Activated CD4-positive, alpha-beta T cell treated with anti-CD3 and anti-CD28 coated beads, Interleukin-2, amount 10 ng/mL, durations not matched to agents 24 days and 14 days (primary cell): ENCODE results near the gene ECE1. TPM values are rescaled to one million over a fixed set of nuclear protein-coding genes. Genes with fewer than 3 reads are reported as not detected.

Source experiments
- DNase-seq: peaks from one replicate; pipeline ENCODE4 v3.0.0; 2022
- H3K27ac Mint-ChIP-seq: one replicate; pipeline ENCODE4 v1.8.0; 2022; ENCODE audit warnings: mild to moderate bottlenecking, mixed read lengths
- H3K27me3 Mint-ChIP-seq: one replicate; pipeline ENCODE4 v1.8.0; 2022; ENCODE audit warnings: mixed read lengths
- H3K36me3 Mint-ChIP-seq: one replicate; pipeline ENCODE4 v1.8.0; 2022; ENCODE audit warnings: low read depth, mild to moderate bottlenecking, mixed read lengths
- H3K4me1 Mint-ChIP-seq: one replicate; pipeline ENCODE4 v1.8.0; 2021; ENCODE audit warnings: mixed read lengths
- H3K4me3 Mint-ChIP-seq: one replicate; pipeline ENCODE4 v1.8.0; 2022; ENCODE audit warnings: mild to moderate bottlenecking, moderate library complexity, mixed read lengths
- H3K9me3 Mint-ChIP-seq: one replicate; pipeline ENCODE4 v1.8.0; 2021; ENCODE audit warnings: mixed read lengths
- intact Hi-C: fragments of 100-400 bp; cut with micrococcal nuclease; formaldehyde crosslinking; loops from one replicate; pipeline ENCODE4 v1.15.1; 2023
- total RNA-seq: library from RNA; stranded (reverse); gene quantifications from 2 replicates; pipeline ENCODE4 v1.2.3, GENCODE V29; 2022

ECE1 gene
- 133 and 134 TPM in 2 replicates for total RNA-seq

DNA sequence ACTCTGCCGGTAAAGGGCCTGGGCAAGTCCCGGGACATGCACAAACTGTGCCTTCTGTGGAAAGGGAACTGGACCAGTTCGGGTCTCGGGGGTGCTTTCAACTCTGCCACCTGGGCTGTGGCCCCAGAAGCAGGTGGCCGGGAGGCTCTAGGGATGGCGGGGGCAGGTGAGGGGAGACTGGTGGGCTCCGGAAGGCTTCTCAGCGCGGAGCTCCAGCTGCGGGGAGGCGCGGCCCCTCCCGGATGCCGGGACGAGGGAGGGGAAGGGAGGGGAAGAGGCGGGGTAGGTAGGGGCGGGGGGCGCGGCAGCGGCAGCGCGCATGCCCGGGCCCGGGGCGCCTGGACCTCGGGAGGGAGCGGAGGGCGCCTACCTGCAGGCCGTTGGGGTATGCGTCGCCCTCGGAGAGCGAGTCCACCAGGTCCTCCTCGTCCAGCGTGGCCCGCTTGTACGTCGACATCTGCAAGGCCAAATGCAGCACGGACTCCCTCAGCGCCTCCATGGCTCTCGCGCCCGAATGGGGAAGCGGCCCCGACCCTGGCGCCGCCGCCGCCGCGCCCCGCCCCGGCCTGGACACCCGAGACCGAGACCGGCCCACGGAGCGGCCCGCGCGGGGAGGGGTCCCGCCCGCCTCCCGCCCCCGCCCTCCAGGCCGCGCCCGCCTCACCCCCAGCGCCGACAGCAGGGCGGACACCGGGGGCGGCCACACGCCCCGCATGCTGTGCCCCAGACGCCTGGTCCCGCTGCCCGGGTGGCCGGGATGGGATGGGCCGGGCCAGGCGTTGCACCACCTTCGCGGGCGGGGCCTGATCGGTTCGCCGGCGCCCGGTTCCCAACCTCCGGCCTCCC, at the start of gene ECE1:
ECE1 (minus strand) TSS at position 764 of the 846 bp plus-strand sequence; CDS start at position 715, 49 bp downstream.
- H3K36me3 Mint-ChIP-seq: peaks cover 17% of the 10 kb centered on the region
- no peaks in the 10 kb centered on the region for H3K9me3 Mint-ChIP-seq
- H3K27ac Mint-ChIP-seq: peak within 1 kb of the TSS; percentile 85
- H3K27me3 Mint-ChIP-seq: no peaks in the 10 kb centered on the region
- H3K4me3 Mint-ChIP-seq: peak within 1 kb of the TSS; percentile 90
- DNase-seq: peak; percentile 86
- peaks cover 54% of the 10 kb centered on the region for H3K4me1 Mint-ChIP-seq
- intact Hi-C loops: loop anchor here (10.0 kb wide), 3 partner anchors 495 to 735 kb away; partner anchors contain the start of genes SH2D5 and USP48

DNA sequence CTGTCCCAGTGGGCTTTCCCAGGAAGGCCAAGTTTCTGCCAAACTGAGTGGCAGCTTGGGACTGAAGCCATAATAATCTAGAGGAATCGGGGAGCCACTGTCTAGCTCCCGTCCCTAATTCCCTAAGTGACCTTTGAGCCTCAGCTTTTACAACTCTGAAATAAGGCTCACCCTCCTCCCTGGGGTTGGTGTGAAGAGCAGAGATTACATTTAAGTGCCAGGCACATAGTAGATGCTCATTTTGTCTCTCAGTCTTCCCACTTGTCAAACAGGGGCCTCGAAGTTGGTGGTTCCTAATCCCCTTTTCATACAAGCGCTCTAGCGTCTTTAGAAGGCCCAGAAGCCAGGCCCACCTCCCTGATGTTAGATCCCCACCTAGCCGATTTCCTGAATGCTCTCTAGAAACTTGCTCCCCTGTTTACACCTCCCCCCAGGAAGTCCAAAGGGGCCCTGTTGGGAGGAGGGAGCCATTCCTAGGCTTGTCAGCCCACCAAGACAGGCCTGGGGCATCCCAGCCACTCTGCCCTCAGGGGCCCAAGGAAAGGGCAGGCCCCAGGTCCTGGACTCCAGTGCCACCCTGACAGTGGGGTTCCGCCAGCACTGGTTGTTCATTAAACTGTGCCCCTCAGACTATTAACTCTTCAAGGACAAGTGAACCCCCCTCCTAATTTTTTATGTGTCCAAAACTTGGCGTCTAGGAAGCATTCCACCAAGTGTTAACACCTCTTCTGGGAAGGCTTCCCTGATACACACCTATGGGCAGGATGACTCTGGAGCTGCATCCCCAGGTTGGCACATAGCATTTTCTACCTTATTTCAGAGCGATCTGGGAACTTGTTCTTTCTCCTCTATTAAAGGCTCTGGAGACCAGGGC, 49.3 kb upstream of the ECE1 start:
- Mint-ChIP-seq H3K9me3 (no peaks in the 10 kb centered on the region), H3K27me3 (no peaks in the 10 kb centered on the region), H3K36me3 (peaks cover 30% of the 10 kb centered on the region), H3K4me3 (no peak overlapping the region), H3K27ac (peak overlapping the region; percentile 21), H3K4me1 (peaks cover 85% of the 10 kb centered on the region)
- intact Hi-C loops: loop anchor here (10.0 kb wide), 2 partner anchors 405 to 555 kb away; partner anchors contain the start of gene HP1BP3
- no peak for DNase-seq

DNA sequence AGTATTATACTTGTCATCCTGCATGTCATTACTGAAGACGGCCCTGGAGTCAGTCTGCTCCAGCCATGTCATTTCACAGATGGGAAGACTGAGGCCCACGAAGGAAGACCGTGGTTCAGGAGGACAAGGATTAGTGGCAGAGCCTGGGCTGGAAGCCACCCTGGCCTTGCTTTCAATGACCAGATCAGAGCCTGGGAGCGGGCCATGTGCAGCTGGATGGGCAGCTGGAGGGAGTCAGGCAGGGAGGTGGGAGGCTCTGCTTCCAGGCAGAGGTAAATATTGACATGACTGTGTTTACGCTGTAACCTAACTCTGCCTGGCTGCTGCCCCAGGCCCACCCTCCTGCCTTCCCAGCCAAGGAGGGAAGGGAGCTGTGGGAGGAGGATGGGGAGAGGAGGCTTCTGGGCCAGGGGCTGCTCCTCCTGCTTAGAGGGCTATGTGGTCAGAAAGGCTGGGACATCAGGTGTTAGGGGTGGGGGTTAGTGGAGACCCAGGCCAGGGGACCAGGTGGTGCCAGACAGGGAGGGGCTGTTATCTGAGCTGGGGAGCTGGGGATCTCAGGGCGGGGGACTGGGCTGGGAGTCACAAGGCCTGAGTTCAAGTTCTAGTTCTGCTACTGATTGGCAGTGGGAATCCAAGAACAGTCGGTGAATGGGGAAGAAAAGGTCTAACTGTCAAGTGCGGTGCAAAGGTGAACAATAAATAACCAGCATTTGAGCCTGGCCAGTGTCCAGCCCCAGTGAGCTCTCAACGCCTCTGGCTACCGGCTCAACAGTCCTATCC, 48.5 kb upstream of the ECE1 start:
- intact Hi-C loops: no loop called here
- H3K27me3 Mint-ChIP-seq: no peaks in the 10 kb centered on the region
- H3K27ac Mint-ChIP-seq: peak overlapping the region; percentile 68
- peaks cover 30% of the 10 kb centered on the region for H3K36me3 Mint-ChIP-seq
- H3K4me1 Mint-ChIP-seq: peaks cover 89% of the 10 kb centered on the region
- no peak overlapping the region for H3K4me3 Mint-ChIP-seq
- H3K9me3 Mint-ChIP-seq: no peaks in the 10 kb centered on the region
- DNase-seq: no peak

DNA sequence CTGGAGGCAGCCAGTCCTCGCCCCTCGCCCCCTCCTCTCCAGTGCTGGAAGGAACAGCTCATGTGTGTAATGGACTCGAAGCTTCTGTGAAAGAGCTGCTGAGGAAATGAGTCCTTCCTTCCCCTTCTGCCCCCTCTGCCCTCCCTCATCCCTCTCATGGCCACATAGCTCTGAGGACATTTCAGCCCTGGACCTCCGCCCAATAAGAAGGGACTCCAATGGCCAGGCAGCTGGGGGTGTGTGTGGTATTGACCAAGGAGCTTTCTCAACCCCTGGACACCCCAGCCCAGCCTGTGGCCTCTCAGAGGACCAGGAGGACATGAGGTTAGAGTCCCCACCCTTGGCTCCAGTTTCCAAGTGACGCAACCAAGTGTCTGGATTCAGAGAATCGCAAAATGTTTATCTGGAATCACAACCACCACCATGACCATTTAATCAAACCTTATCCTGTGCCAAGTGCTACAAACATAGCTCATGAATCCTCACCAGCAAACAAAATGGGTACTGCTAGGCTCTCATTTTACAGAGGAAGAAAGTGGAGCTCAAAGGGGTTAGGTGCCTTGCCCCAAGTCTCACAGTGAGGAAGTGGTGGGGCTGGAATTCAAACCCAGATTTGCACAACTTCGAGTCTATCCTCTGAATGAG, 47.8 kb upstream of the ECE1 start:
- no peaks in the 10 kb centered on the region for H3K9me3 Mint-ChIP-seq
- peaks cover 86% of the 10 kb centered on the region for H3K4me1 Mint-ChIP-seq
- peak overlapping the region; percentile 68 for H3K27ac Mint-ChIP-seq
- intact Hi-C loops: no loop called here
- no peak for DNase-seq
- H3K27me3 Mint-ChIP-seq: no peaks in the 10 kb centered on the region
- H3K4me3 Mint-ChIP-seq: peak overlapping the region; percentile 10
- H3K36me3 Mint-ChIP-seq: peaks cover 28% of the 10 kb centered on the region

- Mint-ChIP-seq H3K4me3 (no peak overlapping the region), H3K4me1 (peaks cover 84% of the 10 kb centered on the region), H3K36me3 (peaks cover 28% of the 10 kb centered on the region), H3K9me3 (no peaks in the 10 kb centered on the region), H3K27ac (peak overlapping the region; percentile 68), H3K27me3 (no peaks in the 10 kb centered on the region)
- no peak for DNase-seq
- intact Hi-C loops: no loop called here
These were observed 47.2 kb upstream of the ECE1 start for GRCh38 chr1:21337454-21337927.

DNA sequence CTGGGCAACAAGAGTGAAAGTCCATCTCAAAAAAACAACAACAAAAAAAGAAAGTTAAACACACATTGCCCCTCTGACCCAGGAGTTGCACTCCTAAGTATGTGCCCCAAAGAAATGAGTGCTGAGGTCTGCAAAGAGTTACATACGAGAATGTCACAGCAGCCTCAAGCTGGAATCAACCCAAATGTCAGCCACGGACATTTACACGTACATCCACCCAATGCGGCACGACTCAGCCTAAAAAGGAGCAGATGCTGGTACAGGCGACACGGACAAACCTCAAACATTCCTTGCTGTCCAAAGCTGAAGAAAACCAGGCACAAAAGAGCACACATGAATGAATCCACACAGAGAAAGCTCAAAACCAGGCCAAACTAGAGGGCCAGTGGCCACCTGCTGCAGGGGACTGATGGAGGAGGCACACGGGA, 46.8 kb upstream of the ECE1 start:
- H3K27ac Mint-ChIP-seq: peak overlapping the region; percentile 7
- H3K27me3 Mint-ChIP-seq: no peaks in the 10 kb centered on the region
- H3K4me3 Mint-ChIP-seq: no peak overlapping the region
- H3K4me1 Mint-ChIP-seq: peaks cover 83% of the 10 kb centered on the region
- no peak for DNase-seq
- H3K9me3 Mint-ChIP-seq: no peaks in the 10 kb centered on the region
- intact Hi-C loops: no loop called here
- peaks cover 28% of the 10 kb centered on the region for H3K36me3 Mint-ChIP-seq

- peak overlapping the region; percentile 96 for H3K27ac Mint-ChIP-seq
- no peak for DNase-seq
- peak overlapping the region; percentile 80 for H3K4me3 Mint-ChIP-seq
- intact Hi-C loops: loop anchor here (2.0 kb wide), 2 partner anchors 41 to 81 kb away; no protein-coding TSS in a partner anchor
- no peaks in the 10 kb centered on the region for H3K9me3 Mint-ChIP-seq
- peaks cover 79% of the 10 kb centered on the region for H3K4me1 Mint-ChIP-seq
- H3K27me3 Mint-ChIP-seq: no peaks in the 10 kb centered on the region
- H3K36me3 Mint-ChIP-seq: peaks cover 26% of the 10 kb centered on the region
These were observed 45.5 kb upstream of the ECE1 start for GRCh38 chr1:21335750-21336224.

DNA sequence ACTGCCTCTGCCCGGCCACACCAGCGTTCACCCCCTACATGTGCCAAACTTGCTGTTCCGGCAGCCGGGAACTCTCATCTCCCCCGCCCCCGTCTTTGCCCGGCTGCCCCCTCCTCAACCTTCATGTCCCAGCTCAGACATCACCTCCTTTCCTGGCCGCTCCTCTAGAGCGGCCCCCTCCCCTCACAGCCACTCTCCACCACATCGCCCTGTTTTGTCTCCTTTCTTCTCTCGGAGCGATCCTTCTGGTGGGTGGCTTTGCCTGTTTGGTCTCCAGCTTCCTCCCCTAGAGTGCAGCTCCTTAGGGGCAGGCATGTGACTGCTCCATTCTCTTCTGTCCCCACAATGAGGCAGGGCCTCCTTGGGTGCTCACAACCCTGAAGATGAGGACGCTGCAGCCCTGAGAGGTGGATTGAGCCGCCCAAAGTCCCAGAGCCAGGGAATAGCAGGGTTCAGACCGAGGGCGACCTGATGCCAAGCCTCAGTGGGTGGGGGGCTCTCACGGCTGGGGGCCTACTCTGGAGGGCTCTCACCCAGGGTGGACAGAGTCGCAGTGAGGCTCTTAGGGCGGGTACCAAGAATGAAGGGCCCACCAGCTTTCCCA, 44.9 kb upstream of the ECE1 start:
- Mint-ChIP-seq H3K36me3 (peaks cover 28% of the 10 kb centered on the region), H3K27ac (peak overlapping the region; percentile 96), H3K27me3 (no peaks in the 10 kb centered on the region), H3K4me3 (peak overlapping the region; percentile 80), H3K4me1 (peaks cover 81% of the 10 kb centered on the region), H3K9me3 (no peaks in the 10 kb centered on the region)
- intact Hi-C loops: loop anchor here (2.0 kb wide), 2 partner anchors 40 to 80 kb away; no protein-coding TSS in a partner anchor
- no peak for DNase-seq

DNA sequence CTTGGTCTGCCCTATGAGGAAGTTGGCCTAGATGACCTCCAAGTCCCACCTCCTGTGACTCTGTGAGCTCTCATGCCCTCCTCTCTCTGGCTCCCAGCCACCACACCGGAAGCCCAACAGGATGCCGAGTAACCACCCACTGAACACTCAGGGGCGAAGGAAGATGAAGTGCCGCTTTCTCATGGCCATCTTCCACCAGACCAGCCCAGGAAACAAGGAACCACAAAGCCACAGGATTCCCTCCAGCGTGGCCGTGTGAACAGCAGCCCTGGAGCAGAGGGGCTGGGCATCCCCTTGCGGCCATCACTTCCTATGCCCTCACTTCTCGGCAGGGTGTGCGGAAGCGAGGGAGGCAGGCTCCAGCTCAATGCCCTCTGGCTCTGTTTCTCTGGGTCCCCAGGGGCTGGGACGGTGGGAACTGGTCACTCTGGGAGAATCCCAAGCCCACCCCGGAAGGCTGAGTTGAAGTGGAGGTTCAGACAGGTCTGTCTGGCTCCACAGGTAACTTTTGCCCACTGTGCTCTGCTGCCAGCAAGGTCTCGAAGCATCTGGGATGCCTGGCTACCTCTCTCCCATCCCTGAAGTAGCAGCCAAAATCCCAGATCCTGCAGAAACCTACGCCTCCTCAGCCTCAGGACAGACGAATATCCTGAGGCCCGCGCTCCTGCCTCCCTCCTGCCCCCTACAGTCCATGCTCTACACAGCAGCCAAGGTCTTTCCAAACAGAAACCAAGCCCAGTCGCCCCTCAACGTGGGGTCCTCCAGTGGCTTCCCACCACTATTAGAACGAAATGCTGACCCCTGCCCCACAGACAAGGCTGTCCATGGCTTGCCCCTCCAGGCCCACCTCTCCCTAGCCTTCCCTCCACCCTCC, 44.2 kb upstream of the ECE1 start:
- H3K27me3 Mint-ChIP-seq: no peaks in the 10 kb centered on the region
- peak; percentile 95 for DNase-seq
- H3K4me3 Mint-ChIP-seq: peak overlapping the region; percentile 80
- peaks cover 29% of the 10 kb centered on the region for H3K36me3 Mint-ChIP-seq
- peak overlapping the region; percentile 96 for H3K27ac Mint-ChIP-seq
- H3K4me1 Mint-ChIP-seq: peaks cover 78% of the 10 kb centered on the region
- no peaks in the 10 kb centered on the region for H3K9me3 Mint-ChIP-seq
- intact Hi-C loops: loop anchor here (1.0 to 2.0 kb wide), 4 partner anchors 9 to 80 kb away; no protein-coding TSS in a partner anchor

DNA sequence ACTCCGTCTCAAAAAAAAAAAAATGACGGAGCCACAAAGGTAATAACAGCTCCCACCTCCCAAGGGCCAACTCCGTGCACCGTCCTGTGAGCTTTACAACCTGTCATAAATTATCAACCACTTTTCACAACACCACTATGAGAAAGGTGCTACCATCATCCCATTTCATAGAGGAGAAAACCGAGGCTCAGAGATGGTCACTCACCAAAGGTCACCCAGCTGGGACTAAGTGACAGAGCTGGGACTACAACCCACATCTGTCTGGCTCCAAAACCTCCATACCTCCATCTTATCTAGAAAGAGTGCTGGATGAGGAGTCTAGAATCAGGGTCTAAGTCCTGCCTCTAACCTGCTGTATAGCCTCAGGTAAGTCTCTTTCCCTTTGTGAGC, 43.6 kb upstream of the ECE1 start:
- Mint-ChIP-seq H3K27ac (peak overlapping the region; percentile 96), H3K36me3 (peaks cover 30% of the 10 kb centered on the region), H3K9me3 (no peaks in the 10 kb centered on the region), H3K27me3 (no peaks in the 10 kb centered on the region), H3K4me1 (peaks cover 80% of the 10 kb centered on the region), H3K4me3 (peak overlapping the region; percentile 80)
- intact Hi-C loops: loop anchor here (1.0 to 2.0 kb wide), 4 partner anchors 9 to 79 kb away; no protein-coding TSS in a partner anchor
- no peak for DNase-seq

DNA sequence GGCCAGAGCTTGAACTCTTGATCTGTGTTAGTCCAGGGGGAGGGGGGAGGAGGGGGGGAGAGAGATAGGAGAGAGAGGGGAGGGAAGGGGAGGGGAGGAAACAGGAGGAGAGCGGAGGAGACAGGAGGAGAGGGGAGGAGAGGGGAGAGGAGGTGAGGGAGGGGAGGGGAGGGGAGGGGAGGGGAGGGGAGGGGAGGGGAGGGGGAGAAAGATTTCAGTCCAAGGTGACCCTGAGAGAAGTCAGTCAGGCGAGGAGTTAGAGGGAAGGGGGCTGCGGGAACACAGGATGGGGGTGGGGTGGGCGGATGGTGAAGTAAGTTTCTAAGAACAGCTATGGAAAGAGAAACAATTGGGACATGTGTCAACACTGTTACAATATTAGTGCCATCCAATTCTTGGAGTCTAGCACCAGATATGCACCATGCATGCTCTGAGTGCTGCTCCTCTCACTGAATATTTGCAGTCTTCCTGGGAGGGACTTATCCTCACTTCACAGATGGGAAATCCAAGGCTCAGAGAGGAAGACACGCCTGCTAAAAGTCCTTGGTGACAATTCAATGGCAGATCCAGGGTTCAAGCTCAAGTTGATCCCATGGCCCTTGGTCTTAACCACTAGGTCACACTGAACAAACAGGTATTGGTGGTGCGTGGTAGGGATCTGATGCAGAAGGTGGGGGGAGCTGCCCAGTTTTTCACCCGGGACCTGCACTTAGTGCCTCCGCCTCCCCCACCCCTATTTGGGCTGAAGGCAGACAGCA, 42.5 kb upstream of the ECE1 start:
- Mint-ChIP-seq H3K4me1 (peaks cover 74% of the 10 kb centered on the region), H3K4me3 (peak overlapping the region; percentile 59), H3K27me3 (no peaks in the 10 kb centered on the region), H3K9me3 (no peaks in the 10 kb centered on the region), H3K36me3 (peaks cover 34% of the 10 kb centered on the region), H3K27ac (peak overlapping the region; percentile 74)
- intact Hi-C loops: no loop called here
- no peak for DNase-seq
